Suppressor macrophage treated with lipopolysaccharide for 4 hours (primary cell): ENCODE results near the gene CNGA1.
"Not testable (repeated sequence)": the region's sequence is repeated elsewhere in the genome, so short reads cannot be mapped to it uniquely, and the experiment has no call there.

Experiments used
- DNase-seq: peaks from one replicate; pipeline ENCODE4 v3.0.0-alpha.2; 2020

The CNGA1 gene

DNA sequence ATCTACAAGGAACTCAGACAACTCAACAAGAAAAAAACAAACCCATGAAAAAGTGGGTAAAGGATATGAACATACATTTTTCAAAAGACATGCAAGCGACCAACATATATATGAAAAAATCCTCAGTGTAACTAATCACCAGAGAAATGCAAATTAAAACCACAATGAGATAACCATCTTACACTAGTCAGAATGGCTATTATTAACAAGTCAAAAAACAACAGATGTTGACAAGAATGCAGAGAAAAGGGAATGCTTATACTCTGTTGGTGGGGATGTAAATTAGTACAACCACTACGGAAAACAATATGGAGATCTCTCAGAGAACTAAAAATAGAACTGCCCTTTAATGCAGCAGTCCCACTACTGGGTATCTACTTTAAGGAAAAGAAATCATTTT, 12.2 kb upstream of the CNGA1 start:
- DNase-seq: no peak

DNA sequence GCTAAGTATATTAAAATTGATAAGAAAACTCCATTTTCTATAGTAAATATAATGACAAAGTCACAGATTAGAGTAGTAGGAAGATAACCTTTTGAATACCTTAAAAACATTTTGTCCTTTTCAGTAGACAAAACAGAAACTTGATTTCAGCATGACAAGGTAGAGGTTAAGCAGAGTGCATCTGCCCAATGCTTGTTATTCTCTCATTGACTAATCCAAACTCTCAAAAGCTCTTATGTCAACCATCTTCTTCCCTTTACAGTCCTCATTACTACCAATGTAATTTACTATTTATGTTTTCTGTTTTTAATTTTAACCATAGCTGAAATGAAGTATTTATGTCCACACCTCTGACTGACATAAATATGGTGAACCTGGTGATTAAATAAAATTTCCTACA, 11.2 kb upstream of the CNGA1 start:
- no peak for DNase-seq

DNA sequence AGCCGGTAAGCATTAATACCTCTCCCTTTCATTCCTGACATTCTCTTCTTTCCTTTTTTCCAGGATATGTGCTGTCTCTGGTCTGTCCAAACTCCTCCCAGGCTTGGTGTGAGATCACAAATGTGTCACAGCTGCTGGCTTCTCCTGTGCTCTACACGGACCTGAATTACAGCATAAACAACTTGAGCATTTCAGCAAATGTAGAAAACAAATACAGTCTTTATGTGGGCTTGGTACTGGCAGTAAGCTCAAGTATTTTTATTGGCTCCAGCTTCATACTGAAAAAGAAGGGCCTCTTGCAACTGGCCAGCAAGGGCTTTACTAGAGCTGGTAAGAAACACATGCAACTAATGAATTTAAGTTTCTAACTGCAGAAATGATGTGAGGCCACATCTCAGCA, 8.5 kb upstream of the CNGA1 start:
- DNase-seq: no peak

DNA sequence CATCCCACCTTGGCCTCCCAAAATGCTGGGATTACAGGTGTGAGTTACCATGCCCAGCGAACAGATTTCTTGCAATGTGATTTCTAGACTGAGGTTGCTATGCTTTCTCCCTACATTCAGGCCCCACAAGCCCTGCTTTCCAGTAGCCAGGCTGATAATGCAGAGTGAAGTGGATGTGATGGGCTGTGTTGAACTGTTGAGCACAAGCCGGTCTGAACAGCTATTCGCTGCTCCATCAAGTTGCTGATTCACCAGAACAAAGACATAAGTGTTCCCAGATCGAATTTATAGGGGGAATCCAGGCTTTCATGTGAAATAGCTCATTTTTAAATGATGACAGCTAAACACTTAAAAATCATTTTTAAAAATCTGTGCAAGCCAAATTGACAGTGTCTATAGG, 8.0 kb upstream of the CNGA1 start:
- no peak for DNase-seq

DNA sequence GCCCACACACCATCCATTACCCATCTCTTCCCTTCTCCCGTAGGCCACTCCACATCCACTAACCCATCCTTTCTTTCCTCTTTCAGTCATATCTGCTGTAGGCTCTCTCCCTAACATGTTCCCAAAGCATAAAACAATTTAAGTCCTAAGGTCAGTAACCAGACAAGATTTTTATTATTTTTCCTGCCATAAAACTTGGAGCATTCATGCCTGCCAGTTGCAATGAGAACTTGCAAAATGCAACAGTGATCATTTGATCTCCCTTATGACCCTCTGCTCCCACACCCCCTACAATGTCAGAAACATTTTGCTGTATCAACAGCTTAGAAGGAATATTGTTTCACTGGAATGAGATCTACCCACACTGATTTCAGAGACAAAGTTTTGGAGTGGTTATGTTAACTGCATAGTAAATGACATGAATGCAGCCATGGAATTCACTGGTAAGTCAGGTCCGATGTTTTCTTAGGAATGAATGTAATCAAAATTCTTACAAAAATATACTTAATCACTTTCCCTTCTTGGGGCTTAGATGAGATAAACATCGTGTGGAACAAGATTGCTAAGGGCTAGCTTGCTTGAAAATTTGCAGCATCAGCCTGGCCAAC, 5.8 kb upstream of the CNGA1 start:
- DNase-seq: no peak

DNA sequence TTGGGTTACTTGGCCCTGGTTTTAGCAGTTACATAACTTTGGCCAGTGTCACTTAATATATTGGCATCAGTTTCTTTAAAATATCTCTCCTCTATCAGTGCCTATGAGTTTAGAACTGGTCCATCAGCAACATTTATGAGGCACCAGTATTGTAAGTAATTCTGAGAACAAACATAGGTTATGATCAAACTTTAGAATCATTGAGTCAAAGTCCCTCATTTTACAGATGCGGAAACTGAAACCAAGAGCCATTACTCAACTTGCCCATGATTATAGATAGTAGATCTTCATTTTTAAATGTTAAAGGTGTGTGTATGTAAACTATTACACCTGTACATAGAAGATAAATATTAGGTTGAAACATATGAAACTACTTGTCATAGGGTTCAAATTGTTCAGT, 4.6 kb upstream of the CNGA1 start:
- no peak for DNase-seq

DNA sequence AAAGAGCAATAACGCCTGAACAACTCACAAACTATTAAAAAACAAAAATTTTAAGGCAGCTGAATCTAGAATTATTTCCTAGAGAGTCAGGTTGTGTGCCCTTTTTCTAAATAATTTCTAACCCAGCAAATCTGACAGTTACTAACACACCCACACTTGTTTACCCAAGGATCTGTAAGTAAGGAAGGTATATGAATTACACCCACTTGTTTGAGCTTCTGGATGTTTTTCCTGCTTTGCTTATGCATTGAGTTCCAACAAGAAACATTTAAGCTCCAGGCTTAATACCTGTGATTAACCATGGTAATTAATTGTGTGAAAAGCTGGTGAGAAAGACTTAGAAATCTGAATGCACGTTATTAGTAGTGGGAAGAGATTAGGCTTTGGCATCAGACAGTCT, 1.6 kb upstream of the CNGA1 start:
- no peak for DNase-seq

DNA sequence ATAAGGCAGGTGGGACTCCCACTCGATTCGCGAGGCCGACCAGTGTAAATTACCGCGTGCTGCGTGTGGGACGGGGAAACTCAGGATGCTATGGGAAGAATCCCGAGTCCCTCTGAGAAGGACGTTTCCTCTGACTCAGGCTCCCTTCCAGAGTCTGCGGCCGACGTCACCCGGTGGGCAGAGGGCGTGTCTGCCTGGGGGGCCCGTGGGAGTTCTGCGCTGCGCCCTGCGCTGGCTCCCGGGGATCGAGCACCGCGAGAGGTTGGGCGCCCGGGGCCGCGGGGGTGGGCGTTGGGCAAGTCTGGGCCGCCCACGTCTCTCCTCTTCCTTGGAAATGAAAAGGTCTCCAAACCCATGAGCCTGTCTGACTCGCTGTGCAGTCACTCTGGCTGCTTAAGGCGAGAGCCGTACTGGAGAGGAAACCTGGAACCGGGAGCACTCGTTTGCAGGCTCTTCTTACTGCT, 659 bp upstream of the CNGA1 start:
- peak; percentile 62 for DNase-seq

DNA sequence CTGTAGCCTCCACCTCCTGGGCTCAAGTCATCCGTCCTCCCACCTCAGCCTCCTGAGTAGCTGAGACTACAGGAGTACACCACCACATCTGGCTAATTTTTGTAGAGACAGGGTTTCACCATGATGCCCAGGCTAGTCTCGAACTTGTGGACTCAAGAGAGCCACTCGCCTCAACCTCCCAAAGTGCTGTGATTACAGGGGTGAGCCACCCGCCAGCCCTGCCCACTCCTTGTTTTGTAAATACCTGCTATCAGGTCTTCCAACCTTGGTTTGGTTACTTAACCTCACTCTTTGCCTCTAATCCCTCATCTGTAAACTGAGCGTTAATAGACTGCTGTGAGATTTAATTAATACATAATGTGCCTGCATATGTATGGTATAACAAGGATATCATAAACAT, 803 bp downstream of the CNGA1 start:
- DNase-seq: no peak

DNA sequence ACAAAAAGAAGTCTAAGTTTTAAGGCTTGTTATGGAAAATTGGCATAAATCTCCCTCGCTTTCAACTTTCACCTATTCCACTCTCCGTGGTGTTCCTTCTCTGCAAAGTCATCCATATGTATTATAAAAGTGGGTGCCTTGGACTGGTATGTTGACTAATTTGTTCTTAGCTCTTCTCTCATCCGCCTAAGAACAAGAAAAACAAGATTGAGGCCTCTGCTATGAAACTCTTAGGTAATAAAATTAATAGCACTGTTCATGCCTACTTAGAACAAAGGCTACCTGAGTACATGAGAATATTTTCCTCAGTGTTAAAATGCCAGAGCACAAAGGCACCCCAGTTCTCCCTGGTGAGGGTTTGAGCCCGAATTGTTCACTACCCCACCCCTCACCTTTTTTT, 1.3 kb downstream of the CNGA1 start:
- DNase-seq: no peak

DNA sequence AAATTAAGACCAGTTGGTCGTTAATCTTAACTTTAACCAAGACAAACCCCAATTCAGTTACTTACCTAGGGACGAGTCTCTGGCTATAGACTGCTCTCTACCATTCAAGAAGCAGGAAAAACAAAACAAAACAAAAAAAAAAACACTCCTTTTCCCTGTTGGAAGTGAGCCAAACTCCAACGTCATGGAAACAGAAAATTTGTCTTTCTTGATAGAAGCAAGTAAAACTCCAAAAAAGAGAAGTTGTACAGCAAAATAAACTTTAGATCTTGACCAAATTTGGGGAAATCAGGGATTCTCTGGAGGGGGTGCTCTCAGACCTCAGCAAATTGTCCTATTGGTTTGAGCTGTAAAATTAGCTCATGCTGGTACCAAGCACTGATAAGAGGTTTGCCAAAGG, 3.7 kb downstream of the CNGA1 start:
- peak; percentile 32 for DNase-seq

DNA sequence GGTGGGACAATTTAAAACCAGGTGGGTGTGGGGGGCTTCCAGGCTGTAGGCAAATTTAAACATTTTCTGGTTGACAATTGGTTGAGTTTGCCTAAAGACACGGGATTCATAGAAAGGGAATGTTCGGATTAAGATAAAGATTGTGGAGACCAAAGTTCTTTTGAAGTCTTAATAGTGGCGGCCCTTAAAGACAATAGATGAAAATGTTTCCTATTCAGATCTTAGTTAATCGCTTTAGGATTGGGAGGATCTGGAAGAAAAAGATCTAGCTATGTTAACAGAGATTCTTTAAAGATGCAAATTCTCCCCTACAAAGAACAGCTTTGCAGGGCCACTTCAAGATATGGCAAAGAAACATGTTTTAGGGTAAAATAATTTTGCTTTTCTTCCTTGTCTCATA, 4.8 kb downstream of the CNGA1 start:
- no peak for DNase-seq

DNA sequence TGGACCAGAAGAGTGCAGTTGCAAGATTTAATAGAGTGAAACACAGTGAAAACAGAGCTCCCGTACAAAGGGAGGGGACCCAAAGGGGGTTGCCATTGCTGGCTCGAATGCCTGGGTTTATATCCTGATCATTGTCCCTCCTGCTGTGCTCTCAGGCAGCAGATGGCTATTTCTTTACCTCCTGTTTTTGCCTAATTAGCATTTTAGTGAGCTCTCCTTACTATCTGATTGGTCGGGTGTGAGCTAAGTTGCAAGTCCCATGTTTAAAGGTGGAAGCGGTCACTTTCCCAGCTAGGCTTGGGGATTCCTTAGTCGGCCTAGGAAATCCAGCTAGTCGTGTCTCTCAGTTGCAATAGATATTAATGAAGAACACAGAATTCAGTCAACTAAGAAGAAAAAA, 5.6 kb downstream of the CNGA1 start:
- DNase-seq: not testable (repeated sequence)

DNA sequence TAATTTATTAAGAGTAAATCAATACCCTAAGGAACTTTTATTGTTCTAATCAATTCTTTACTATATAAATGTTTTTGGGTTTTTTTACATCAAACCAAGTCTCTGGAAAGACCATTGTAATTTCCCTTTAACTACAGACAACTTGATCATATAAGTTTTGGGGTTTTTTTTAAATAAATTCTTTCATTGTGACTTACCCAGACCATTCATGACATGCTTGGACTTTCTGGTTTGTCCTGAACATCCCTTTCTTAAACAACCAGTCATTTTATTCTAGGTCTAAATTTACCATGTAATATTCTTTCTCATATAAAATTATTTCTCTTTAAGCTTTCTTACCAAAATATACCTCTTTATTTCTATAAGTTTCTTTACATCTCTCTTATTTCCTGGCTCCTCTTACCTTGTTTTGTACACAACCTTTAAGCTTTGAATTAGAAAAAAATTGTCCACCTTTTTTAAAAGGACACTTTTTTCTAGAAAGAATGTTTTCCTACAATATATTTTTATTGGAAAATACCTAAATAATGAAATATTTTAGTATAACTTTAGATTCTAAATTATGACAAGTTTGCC, 8.4 kb downstream of the CNGA1 start:
- DNase-seq: no peak

DNA sequence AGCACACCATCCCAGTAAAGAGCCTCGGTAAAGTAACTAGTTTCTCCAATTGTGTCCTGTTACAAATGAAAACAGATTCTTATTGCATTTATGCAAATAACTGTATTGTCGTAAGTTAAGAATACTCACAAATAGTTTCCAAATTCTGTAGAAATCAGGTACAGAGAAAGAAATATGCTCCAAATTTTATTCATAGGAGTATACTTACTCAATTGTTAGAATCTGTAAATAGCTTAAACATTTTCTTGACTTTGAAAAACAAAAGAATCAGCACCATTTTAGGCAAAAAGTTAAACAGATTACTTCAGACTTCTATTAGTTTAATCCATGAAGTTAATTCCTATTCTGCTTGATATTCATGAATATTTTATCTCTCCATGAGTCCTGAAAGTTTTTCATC, 10.7 kb downstream of the CNGA1 start:
- no peak for DNase-seq

DNA sequence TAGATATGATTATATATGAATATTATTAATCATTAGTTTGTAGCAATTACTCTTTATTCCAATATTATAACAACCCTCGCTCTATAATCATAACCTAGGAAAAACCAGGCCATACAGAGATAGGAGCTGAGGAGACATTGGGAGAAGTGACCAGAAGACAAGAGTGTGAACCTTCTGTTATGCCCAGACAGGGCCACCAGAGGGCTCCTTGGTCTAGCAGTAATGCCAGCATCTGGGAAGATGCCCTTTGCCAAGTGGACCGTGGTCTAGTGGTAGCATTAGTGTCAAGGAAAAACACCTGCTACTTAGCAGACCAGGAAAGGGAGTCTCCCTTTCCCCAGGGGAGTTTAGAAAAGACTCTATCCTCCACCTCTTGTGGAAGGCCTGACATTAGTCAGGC, 12.9 kb downstream of the CNGA1 start:
- DNase-seq: peak; percentile 52

DNA sequence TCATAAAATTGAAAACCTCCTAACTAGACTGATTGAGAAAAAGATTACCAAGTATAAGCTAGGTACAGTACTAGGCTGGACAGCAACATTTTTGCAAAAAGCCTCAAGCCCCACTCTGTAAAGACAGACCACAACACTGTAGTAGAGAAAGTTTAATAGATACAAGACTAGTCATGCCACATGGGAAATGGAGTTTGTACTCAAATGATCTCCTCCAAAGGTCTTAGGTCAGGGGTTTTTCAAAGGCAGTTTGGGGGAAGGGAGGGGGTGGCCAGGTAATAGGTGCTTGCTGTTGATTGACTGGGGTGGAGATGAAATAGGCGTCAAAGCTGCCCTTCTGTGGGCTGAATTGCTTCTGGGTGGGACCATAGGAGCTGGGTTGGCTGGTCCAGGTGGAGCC, 14.2 kb downstream of the CNGA1 start:
- no peak for DNase-seq

DNA sequence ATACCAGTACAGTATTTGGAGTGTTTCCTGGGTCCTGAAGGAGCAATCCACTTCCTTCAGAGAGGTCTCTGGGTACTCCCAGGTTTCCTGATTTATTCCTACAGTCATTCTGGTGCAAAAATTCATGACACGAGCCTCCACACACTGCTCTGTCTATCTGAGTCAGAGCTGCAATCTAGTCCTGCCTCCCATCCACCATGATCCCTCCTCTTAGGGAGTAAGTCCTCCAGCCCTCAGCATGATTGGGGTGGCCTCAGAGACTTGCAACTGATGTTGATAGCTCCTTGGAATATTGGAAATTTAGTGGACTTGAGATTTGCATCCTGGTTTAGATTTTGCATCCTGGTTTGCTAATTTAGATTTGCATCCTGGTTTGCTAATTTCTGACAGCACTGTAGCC, 20.5 kb downstream of the CNGA1 start:
- no peak for DNase-seq

DNA sequence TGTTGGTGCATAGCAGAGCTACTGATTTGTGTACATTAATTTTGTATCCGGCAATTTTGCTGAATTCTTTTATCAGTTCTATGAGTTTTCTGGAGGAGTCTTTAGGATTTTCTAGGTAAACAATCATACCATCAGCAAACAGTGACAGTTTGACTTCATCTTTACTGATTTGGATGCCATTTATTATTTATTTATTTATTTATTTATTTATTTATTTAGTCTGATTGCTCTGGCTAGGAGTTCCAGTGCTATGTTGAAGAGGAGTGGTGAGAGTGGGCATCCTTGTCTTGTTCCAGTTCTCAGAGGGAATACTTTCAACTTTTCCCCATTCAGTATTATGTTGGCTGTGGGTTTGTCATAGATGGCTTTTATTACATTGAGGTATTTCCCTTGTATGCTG, 24.0 kb downstream of the CNGA1 start:
- DNase-seq: not testable (repeated sequence)

DNA sequence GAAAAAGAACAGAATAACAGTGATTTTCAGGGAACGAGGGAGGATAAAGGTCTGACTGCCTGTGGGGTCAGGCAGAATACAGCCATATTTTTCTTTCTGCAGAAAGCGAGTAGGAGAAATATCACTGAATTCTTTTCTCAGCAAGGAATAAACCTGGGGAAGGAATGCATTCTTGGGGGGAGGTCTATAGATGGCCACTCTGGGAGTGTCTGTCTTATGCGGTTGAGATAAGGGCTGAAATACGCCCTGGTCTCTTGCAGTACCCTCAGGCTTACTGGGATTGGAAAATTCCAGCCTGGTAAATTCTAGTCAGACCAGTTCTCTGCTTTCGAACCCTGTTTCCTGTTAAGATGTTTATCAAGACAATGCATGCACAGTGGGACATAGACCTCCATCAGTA, 26.3 kb downstream of the CNGA1 start:
- DNase-seq: no peak

DNA sequence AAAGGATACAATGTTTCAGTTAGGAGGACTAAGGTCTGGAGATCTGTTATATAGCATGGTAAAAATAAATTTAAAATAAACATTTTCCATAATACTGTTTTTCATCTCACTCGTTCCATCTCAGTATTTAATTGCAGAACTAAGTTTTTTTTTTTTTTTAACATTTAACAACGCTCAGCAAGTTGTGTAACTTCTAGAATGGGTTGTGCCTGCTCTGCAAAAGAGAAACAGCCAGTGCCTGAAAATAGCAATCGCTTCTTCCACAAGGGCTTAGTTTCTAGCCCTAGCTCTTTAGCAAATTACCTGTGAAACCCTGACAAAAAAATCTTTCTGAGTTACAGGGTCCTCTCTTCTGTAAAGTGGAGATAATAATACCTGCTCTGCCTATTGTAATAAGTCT, 41.9 kb downstream of the CNGA1 start:
- peak; percentile 49 for DNase-seq

DNA sequence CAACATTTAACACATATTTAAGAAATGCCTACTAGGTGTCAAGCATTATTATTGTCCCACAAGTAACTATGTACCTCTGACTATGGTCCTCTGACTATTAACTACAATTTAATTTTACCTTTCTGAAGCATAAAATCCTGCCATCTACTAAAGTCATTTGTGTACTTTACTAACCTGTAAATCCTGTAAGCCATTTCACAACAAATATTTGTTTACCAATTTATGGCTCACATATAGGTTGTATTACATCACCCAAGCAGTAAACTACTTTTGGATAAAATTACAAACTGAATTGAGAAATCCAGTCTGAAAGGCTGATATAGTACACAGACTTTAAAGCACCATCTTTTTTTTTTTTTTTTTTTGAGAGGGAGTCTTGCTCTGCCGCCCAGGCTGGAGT, 43.8 kb downstream of the CNGA1 start:
- DNase-seq: peak; percentile 0

DNA sequence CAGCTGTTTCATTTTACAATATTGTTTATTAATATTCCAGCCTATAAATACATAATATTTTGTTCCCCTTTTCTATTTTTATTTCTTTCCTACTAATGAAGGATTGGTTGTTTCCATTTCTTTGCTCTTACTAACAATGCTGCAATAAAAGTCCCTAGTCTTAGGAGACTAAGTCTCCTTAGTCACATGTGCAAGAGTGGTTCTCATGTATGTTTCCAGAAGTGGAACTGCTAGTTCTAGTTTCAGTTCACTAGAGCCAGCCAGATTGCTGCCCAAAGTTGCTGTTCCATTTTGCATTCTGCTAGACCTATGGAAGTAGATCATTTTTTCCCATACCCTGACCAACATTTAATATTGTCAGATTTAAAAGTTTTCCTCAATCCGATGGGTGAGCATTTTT, 44.3 kb downstream of the CNGA1 start:
- DNase-seq: peak; percentile 82

DNA sequence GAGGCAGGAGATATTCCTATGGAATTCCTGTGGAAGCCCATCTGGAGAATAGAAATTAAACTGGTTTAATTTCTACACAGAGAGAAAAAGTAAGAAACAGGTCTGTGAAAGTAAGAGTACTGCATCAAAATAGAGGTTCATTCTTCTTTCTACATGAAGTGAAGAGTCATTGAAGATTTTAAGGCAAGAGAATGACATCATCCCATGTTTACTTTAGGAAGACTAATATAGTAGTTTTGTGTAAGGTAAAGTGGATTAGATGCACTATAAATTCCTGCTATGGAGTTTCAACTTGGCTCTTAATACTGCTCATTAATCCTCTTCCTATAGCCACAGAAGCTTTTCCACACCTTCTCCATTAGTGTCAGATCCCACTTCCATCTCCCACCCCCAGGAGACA, 47.6 kb downstream of the CNGA1 start:
- no peak for DNase-seq

DNA sequence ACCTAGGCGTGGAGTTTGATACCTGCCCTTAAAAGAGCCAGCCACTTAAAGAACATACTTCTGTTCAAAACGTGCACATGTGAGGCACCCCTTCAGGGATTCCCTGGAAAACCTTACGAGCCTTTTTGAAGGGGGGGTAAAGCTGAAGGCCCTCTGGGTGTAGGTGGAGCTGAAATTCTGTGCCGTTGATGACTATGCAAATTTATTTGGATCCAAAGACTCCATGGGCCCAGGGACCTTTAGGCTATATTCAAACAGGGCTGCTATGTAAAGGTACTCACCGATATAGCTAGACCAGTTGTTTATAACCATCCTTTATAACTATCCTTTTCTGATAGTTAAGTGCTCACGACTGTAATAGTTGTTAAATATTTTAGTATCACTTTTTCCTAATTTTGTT, 61.8 kb downstream of the CNGA1 start:
- no peak for DNase-seq
